ENCODE results near the gene HDGFL2.

Gene HDGFL2

GRCh38 chr19:4472174-4472974, at the start of gene HDGFL2:
HDGFL2 (plus strand) TSS chr19:4472297; CDS start chr19:4472351, 54 bp downstream.
- Histone ChIP-seq H3K9me3 (ENCODE audit: control insufficient read depth, insufficient read depth, low read depth, low read length) (no peaks in the 10 kb centered on the region), H3K4me1 (ENCODE audit: control insufficient read depth, insufficient read depth, low read length) (peaks cover 3% of the 10 kb centered on the region; the same call in 1 of the 2 replicates), H3K36me3 (ENCODE audit: control insufficient read depth in 2 of 2, insufficient read depth in 1 of 2, low read length in 2 of 2) (peaks cover 4 to 23% of the 10 kb centered on the region in 2 experiments; a peak in 2 of 3 replicates), H3K4me3 (ENCODE audit: low read depth, low read length) (peak within 1 kb of the TSS; percentile 85), H3K27ac (ENCODE audit: extremely low read depth, low read depth, low read length) (peak within 1 kb of the TSS; percentile 87)
- ChIA-PET CTCF (interaction anchor here (1.6 kb wide), 1 partner anchor 51 kb away, joined by 9 read pairs; no protein-coding TSS in a partner anchor), POLR2A (interaction anchor here (0.9 to 2.7 kb wide), 15 partner anchors 12 to 504 kb away, joined by 3 to 23 read pairs (median 4); partner anchors contain the start of genes CHAF1A, FEM1A, MPND and PLIN5)
- TF ChIP-seq MEIS1 (CRISPR knock-in tag; IDR thresholded peaks at IDR 0.05; ENCODE audit: borderline replicate concordance) (no peak), PATZ1 (tag by site-specific recombination; IDR thresholded peaks at IDR 0.05) (peak; percentile 51; the same call in 1 of the 2 replicates), GFI1B (tag by site-specific recombination; IDR thresholded peaks at IDR 0.05) (no peak), ZNF37A (tag by site-specific recombination; IDR thresholded peaks at IDR 0.05) (no peak), SETDB1 (IDR thresholded peaks at IDR 0.05; ENCODE audit: insufficient read length, low read length) (no peak), ZNF76 (tag by site-specific recombination; IDR thresholded peaks at IDR 0.05; ENCODE audit: borderline replicate concordance, low read depth) (no peak), ZNF629 (tag by site-specific recombination; IDR thresholded peaks at IDR 0.05) (no peak), ZNF133 (tag by site-specific recombination; IDR thresholded peaks at IDR 0.05) (no peak), ZNF670 (tag by site-specific recombination; IDR thresholded peaks at IDR 0.05; ENCODE audit: low read depth) (no peak), ZNF549 (tag by site-specific recombination; IDR thresholded peaks at IDR 0.05) (no peak), ZIC2 (tag by site-specific recombination; IDR thresholded peaks at IDR 0.05) (peak; percentile 27), ZNF18 (tag by site-specific recombination; IDR thresholded peaks at IDR 0.05) (no peak), EGR2 (tag by site-specific recombination; IDR thresholded peaks at IDR 0.05; ENCODE audit: low read depth) (no peak), ZBTB8A (tag by site-specific recombination; IDR thresholded peaks at IDR 0.05) (no peak), OVOL3 (tag by site-specific recombination; IDR thresholded peaks at IDR 0.05) (no peak), ZNF768 (tag by site-specific recombination; IDR thresholded peaks at IDR 0.05) (no peak), ZNF677 (tag by site-specific recombination; IDR thresholded peaks at IDR 0.05) (no peak), ZNF530 (tag by site-specific recombination; IDR thresholded peaks at IDR 0.05; ENCODE audit: low read depth) (no peak), ZNF621 (tag by site-specific recombination; IDR thresholded peaks at IDR 0.05) (no peak), ZNF19 (tag by site-specific recombination; IDR thresholded peaks at IDR 0.05; ENCODE audit: low read depth) (no peak), ZBTB7A (tag by site-specific recombination; IDR thresholded peaks at IDR 0.05; ENCODE audit: low read depth) (no peak), ZNF248 (tag by site-specific recombination; IDR thresholded peaks at IDR 0.05) (no peak), ZNF571 (tag by site-specific recombination; IDR thresholded peaks at IDR 0.05) (no peak), ELK4 (IDR thresholded peaks at IDR 0.05; ENCODE audit: borderline replicate concordance, low read depth, low read length) (no peak), TRIM28 (IDR thresholded peaks at IDR 0.05; ENCODE audit: borderline replicate concordance, low read length) (no peak), ZNF514 (tag by site-specific recombination; IDR thresholded peaks at IDR 0.05) (no peak), REST (tag by site-specific recombination; IDR thresholded peaks at IDR 0.05) (no peak), ZNF704 (tag by site-specific recombination; IDR thresholded peaks at IDR 0.05) (no peak), ZNF416 (tag by site-specific recombination; IDR thresholded peaks at IDR 0.05) (no peak), KLF10 (tag by site-specific recombination; IDR thresholded peaks at IDR 0.05) (peak; percentile 9; the same call in 1 of the 2 replicates)

Measured in HEK293 (cell line).